SU-DHL-6 (cell line): Measurements from ENCODE around the gene NPHP4.

ENCODE experiments used
- H2AFZ ChIP-seq: fragments of 200-600 bp; sonication (generic); 2 replicates; pipeline ENCODE4 v1.6.1; 2014; ENCODE audit warnings: low read depth, mild to moderate bottlenecking, moderate library complexity, mixed read lengths, antibody characterized with exemption, low read length; ENCODE audit not compliant: severe bottlenecking
- H3F3A ChIP-seq: fragments of 200-600 bp; shearing (Covaris generic); 2 replicates; pipeline ENCODE4 v1.6.0; 2016; ENCODE audit warnings: antibody characterized with exemption, mild to moderate bottlenecking; ENCODE audit not compliant: insufficient read depth
- H3K27ac ChIP-seq: fragments of 200-600 bp; sonication (generic); 2 replicates; pipeline ENCODE4 v1.5.1; 2016; ENCODE audit warnings: low read depth, mild to moderate bottlenecking, low read length, moderate library complexity, mixed read lengths
- H3K27me3 ChIP-seq: fragments of 200-600 bp; sonication (generic), shearing (Covaris generic); 2 replicates; pipeline ENCODE4 v1.6.0; 2014; ENCODE audit warnings: mild to moderate bottlenecking, low read length
- H3K36me3 ChIP-seq: fragments of 200-600 bp; sonication (generic); 2 replicates; pipeline ENCODE4 v1.6.1; 2014; ENCODE audit warnings: mild to moderate bottlenecking, low read length, mixed read lengths
- H3K4me2 ChIP-seq: fragments of 300-600, 200-600 bp; shearing (Covaris generic), sonication (generic); 2 replicates; pipeline ENCODE4 v1.6.0; 2014; ENCODE audit warnings: low read length, low read depth, mild to moderate bottlenecking; ENCODE audit not compliant: poor library complexity, severe bottlenecking
- H3K4me3 ChIP-seq: fragments of 200-600 bp; sonication (generic); 2 replicates; pipeline ENCODE4 v1.5.1; 2014; ENCODE audit warnings: antibody characterized with exemption, low read length, mild to moderate bottlenecking, mixed read lengths; ENCODE audit not compliant: insufficient read depth, poor library complexity, severe bottlenecking
- H3K79me2 ChIP-seq: fragments of 200-600 bp; sonication (generic); 2 replicates; pipeline ENCODE4 v1.6.1; 2014; ENCODE audit warnings: mild to moderate bottlenecking, low read length, moderate library complexity; ENCODE audit not compliant: insufficient read depth
- H3K9ac ChIP-seq: fragments of 200-600 bp; sonication (generic); 2 replicates; pipeline ENCODE4 v1.7.0; 2014; ENCODE audit warnings: mild to moderate bottlenecking, low read length
- H3K9me2 ChIP-seq: fragments of 200-600 bp; sonication (generic); replicated peaks from 2 replicates; pipeline ENCODE4 v1.6.1; 2014; ENCODE audit warnings: low read length; ENCODE audit not compliant: insufficient read depth
- H3K9me3 ChIP-seq: fragments of 200-600 bp; sonication (generic); 2 replicates; pipeline ENCODE4 v1.6.1; 2014; ENCODE audit warnings: low read length, mixed read lengths; ENCODE audit not compliant: insufficient read depth
- H4K20me1 ChIP-seq: fragments of 200-600 bp; sonication (generic); 2 replicates; pipeline ENCODE4 v1.6.1; 2014; ENCODE audit warnings: low read depth, mild to moderate bottlenecking, antibody characterized with exemption, low read length, moderate library complexity, mixed read lengths
- CTCF ChIP-seq: fragments of 200-600 bp; sonication (generic); IDR thresholded peaks from one replicate; pipeline ENCODE4 v1.5.1; 2017; ENCODE audit warnings: antibody characterized with exemption, mild to moderate bottlenecking, low read length, moderate library complexity; ENCODE audit not compliant: insufficient read depth, poor library complexity, severe bottlenecking
- EZH2phosphoT487 ChIP-seq: fragments of 200-600 bp; sonication (generic), shearing (Covaris generic); conservative IDR thresholded peaks from 2 replicates; pipeline ENCODE4 v1.6.1; 2018; ENCODE audit warnings: mild to moderate bottlenecking, antibody characterized with exemption, low read length, moderate library complexity, mixed read lengths

Gene NPHP4

GRCh38 chr1:6033986-6034749 lies 41.9 kb upstream of the NPHP4 start:
- no peak overlapping the region for H2AFZ ChIP-seq
- no peaks in the 10 kb centered on the region for H3K9me2 ChIP-seq
- no peaks in the 10 kb centered on the region for H3K27me3 ChIP-seq
- no peak overlapping the region for H3K4me2 ChIP-seq
- no peaks in the 10 kb centered on the region for H3K36me3 ChIP-seq
- H3K9ac ChIP-seq: no peak overlapping the region
- no peaks in the 10 kb centered on the region for H3K9me3 ChIP-seq
- no peak overlapping the region for H3K27ac ChIP-seq
- H3F3A ChIP-seq: no peaks in the 10 kb centered on the region
- TF ChIP-seq CTCF: no peak
- no peak for TF ChIP-seq EZH2phosphoT487
- H3K79me2 ChIP-seq: peaks cover 54% of the 10 kb centered on the region
- no peaks in the 10 kb centered on the region; the same call in 1 of the 2 replicates for H4K20me1 ChIP-seq
- H3K4me3 ChIP-seq: no peak overlapping the region

DNA sequence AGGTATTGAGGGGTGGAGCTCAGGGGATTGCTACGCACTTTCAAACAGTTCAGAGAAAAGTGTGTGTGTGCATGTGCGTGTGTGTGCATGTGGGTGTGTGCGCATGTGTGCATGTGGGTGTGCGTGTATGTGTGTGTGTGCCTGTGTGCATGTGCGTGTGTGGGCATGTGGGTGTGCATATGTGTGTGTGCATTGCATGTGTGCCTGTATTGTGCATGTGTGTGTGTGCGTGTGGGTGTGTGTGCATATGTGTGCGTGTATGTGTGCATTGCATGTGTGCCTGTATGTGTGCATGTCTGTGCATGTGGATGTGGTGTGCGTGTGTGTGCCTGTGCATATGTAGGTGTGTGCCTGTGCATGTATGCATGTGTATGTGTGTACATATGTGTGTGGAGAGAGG lies 40.9 kb upstream of the NPHP4 start:
- TF ChIP-seq EZH2phosphoT487: no peak
- TF ChIP-seq CTCF: no peak
- Histone ChIP-seq H2AFZ (no peak overlapping the region), H3K27ac (no peak overlapping the region), H3K27me3 (no peaks in the 10 kb centered on the region), H3K79me2 (peaks cover 62% of the 10 kb centered on the region), H3F3A (no peaks in the 10 kb centered on the region), H3K36me3 (no peaks in the 10 kb centered on the region), H3K4me3 (no peak overlapping the region), H4K20me1 (no peaks in the 10 kb centered on the region; the same call in 1 of the 2 replicates), H3K9me2 (no peaks in the 10 kb centered on the region), H3K9me3 (no peaks in the 10 kb centered on the region), H3K4me2 (no peak overlapping the region), H3K9ac (no peak overlapping the region)

DNA sequence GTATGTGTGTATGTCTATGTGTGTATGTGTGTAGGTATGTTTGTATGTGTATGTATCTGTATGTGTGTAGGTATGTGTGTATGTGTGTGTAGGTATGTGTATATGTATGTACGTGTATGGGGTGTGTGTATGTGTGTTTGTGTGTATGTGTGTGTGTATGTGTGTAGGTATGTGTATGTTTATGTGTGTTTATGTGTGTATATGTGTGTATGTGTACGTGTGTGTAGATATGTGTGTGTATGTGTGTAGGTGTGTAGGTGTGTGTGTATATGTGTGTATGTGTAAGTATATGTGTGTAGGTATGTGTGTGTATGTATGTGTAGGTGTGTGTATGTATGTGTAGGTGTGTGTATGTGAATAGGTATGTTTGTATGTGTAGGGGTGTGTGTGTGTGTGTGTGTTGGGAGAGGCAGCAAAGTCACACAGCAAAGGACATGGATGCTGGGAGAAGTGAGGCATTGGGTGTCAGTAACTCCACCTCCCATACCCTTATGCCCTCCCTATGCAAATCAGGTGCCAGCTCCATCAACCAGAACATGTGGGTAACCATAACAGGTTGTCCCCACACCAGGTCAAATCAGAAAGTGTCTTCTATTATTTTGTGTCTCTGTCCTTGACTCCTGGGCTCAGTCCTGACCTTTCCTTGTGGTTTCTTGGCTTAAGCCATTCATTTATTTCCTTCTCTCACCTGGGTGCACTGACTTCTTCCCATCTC lies 38.5 kb upstream of the NPHP4 start:
- no peak overlapping the region for H2AFZ ChIP-seq
- no peak overlapping the region for H3K27ac ChIP-seq
- peaks cover 81% of the 10 kb centered on the region for H3K79me2 ChIP-seq
- no peaks in the 10 kb centered on the region for H3F3A ChIP-seq
- no peak overlapping the region for H3K4me3 ChIP-seq
- H3K27me3 ChIP-seq: no peaks in the 10 kb centered on the region
- H3K36me3 ChIP-seq: no peaks in the 10 kb centered on the region
- H3K9ac ChIP-seq: no peak overlapping the region
- no peaks in the 10 kb centered on the region for H3K9me3 ChIP-seq
- no peak overlapping the region for H3K4me2 ChIP-seq
- no peaks in the 10 kb centered on the region for H3K9me2 ChIP-seq
- no peaks in the 10 kb centered on the region; the same call in 1 of the 2 replicates for H4K20me1 ChIP-seq
- TF ChIP-seq CTCF: no peak
- no peak for TF ChIP-seq EZH2phosphoT487
